Measurements from ENCODE around the gene MFSD2B.

DNA sequence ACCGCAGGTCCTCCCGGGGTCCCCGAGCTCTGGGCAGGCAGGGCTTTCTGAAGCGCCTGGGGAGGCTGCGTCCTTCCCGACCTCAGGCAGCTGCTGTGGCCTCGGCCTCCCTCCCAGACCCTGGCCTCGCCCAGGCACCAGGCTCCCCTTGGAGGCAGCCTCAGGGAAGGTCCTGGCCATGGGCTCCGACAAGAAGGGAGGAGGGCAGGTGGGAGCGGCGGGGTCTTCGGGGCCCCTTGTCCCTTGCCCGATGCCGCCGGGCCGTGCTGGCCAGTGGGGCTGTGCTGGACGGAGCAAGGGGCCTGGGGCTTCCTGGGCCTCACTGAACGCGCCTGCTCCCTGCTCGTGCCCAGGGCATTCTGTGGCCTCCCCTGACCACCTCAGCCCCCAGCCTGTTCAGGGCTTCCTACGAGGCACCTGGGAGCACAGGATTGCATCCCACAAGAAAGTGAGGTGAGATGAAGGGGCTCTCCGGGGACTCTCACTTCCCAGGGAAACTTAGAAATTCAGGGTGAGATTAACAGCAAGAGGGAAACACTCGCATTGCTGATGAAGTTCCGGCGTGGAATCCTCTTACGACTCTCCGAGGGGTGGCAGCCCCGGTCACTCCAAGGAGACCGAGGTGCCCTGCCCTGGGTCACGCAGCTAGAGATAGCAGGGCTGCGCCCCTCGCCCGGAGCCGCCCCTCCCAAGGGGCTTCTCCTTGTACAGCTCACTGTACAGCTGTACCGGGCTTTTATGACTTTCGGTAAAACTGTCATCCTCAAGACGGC lies 778 bp downstream of the MFSD2B start:
- TF ChIP-seq CTCF (IDR thresholded peaks at IDR 0.05) (no peak), POLR2A (IDR thresholded peaks at IDR 0.05) (no peak)

Data from heart left ventricle (tissue), 13 donors.